SU-DHL-6 (cell line): ENCODE measurements around the gene KAT6B.

Source experiments
- H2AFZ ChIP-seq: fragments of 200-600 bp; sonication (generic); 2 replicates; pipeline ENCODE4 v1.6.1; 2014; ENCODE audit warnings: low read depth, mild to moderate bottlenecking, moderate library complexity, mixed read lengths, antibody characterized with exemption, low read length; ENCODE audit not compliant: severe bottlenecking
- H3F3A ChIP-seq: fragments of 200-600 bp; shearing (Covaris generic); 2 replicates; pipeline ENCODE4 v1.6.0; 2016; ENCODE audit warnings: antibody characterized with exemption, mild to moderate bottlenecking; ENCODE audit not compliant: insufficient read depth
- H3K27ac ChIP-seq: fragments of 200-600 bp; sonication (generic); 2 replicates; pipeline ENCODE4 v1.5.1; 2016; ENCODE audit warnings: low read depth, mild to moderate bottlenecking, low read length, moderate library complexity, mixed read lengths
- H3K27me3 ChIP-seq: fragments of 200-600 bp; sonication (generic), shearing (Covaris generic); 2 replicates; pipeline ENCODE4 v1.6.0; 2014; ENCODE audit warnings: mild to moderate bottlenecking, low read length
- H3K36me3 ChIP-seq: fragments of 200-600 bp; sonication (generic); 2 replicates; pipeline ENCODE4 v1.6.1; 2014; ENCODE audit warnings: mild to moderate bottlenecking, low read length, mixed read lengths
- H3K4me2 ChIP-seq: fragments of 300-600, 200-600 bp; shearing (Covaris generic), sonication (generic); 2 replicates; pipeline ENCODE4 v1.6.0; 2014; ENCODE audit warnings: low read length, low read depth, mild to moderate bottlenecking; ENCODE audit not compliant: poor library complexity, severe bottlenecking
- H3K4me3 ChIP-seq: fragments of 200-600 bp; sonication (generic); 2 replicates; pipeline ENCODE4 v1.5.1; 2014; ENCODE audit warnings: antibody characterized with exemption, low read length, mild to moderate bottlenecking, mixed read lengths; ENCODE audit not compliant: insufficient read depth, poor library complexity, severe bottlenecking
- H3K79me2 ChIP-seq: fragments of 200-600 bp; sonication (generic); 2 replicates; pipeline ENCODE4 v1.6.1; 2014; ENCODE audit warnings: mild to moderate bottlenecking, low read length, moderate library complexity; ENCODE audit not compliant: insufficient read depth
- H3K9ac ChIP-seq: fragments of 200-600 bp; sonication (generic); 2 replicates; pipeline ENCODE4 v1.7.0; 2014; ENCODE audit warnings: mild to moderate bottlenecking, low read length
- H3K9me2 ChIP-seq: fragments of 200-600 bp; sonication (generic); replicated peaks from 2 replicates; pipeline ENCODE4 v1.6.1; 2014; ENCODE audit warnings: low read length; ENCODE audit not compliant: insufficient read depth
- H3K9me3 ChIP-seq: fragments of 200-600 bp; sonication (generic); 2 replicates; pipeline ENCODE4 v1.6.1; 2014; ENCODE audit warnings: low read length, mixed read lengths; ENCODE audit not compliant: insufficient read depth
- H4K20me1 ChIP-seq: fragments of 200-600 bp; sonication (generic); 2 replicates; pipeline ENCODE4 v1.6.1; 2014; ENCODE audit warnings: low read depth, mild to moderate bottlenecking, antibody characterized with exemption, low read length, moderate library complexity, mixed read lengths
- EZH2phosphoT487 ChIP-seq: fragments of 200-600 bp; sonication (generic), shearing (Covaris generic); conservative IDR thresholded peaks from 2 replicates; pipeline ENCODE4 v1.6.1; 2018; ENCODE audit warnings: mild to moderate bottlenecking, antibody characterized with exemption, low read length, moderate library complexity, mixed read lengths
- TF ChIP-seq, protein P1 (sequence below): fragments of 200-600 bp; sonication (generic); IDR thresholded peaks from one replicate; pipeline ENCODE4 v1.5.1; 2017; ENCODE audit warnings: antibody characterized with exemption, mild to moderate bottlenecking, low read length, moderate library complexity; ENCODE audit not compliant: insufficient read depth, poor library complexity, severe bottlenecking

Gene KAT6B

DNA sequence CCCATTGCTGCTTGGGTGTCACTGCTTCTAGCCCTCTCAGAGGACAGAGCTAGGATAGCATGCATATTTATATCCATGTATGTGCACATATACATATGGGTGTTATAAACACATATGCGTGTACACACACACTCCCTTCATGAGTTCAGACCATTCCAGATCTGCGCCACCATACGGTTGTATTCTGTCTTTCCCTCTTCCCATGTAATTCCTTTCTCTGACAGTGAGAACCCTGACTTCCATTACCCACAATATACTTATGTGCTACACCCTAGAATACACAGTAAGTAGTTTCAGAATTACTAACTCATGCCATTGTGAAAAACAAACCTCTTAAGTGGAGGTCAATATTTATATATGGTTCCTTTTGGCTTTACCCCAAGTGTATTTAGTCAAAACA, 168.5 kb downstream of the KAT6B start:
- H3K4me3 ChIP-seq: no peak overlapping the region
- H3K27ac ChIP-seq: no peak overlapping the region
- no peaks in the 10 kb centered on the region for H3F3A ChIP-seq
- H3K79me2 ChIP-seq: no peaks in the 10 kb centered on the region
- TF ChIP-seq EZH2phosphoT487: no peak
- TF ChIP-seq, protein P1, sequence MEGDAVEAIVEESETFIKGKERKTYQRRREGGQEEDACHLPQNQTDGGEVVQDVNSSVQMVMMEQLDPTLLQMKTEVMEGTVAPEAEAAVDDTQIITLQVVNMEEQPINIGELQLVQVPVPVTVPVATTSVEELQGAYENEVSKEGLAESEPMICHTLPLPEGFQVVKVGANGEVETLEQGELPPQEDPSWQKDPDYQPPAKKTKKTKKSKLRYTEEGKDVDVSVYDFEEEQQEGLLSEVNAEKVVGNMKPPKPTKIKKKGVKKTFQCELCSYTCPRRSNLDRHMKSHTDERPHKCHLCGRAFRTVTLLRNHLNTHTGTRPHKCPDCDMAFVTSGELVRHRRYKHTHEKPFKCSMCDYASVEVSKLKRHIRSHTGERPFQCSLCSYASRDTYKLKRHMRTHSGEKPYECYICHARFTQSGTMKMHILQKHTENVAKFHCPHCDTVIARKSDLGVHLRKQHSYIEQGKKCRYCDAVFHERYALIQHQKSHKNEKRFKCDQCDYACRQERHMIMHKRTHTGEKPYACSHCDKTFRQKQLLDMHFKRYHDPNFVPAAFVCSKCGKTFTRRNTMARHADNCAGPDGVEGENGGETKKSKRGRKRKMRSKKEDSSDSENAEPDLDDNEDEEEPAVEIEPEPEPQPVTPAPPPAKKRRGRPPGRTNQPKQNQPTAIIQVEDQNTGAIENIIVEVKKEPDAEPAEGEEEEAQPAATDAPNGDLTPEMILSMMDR: no peak
- no peaks in the 10 kb centered on the region for H3K27me3 ChIP-seq
- no peaks in the 10 kb centered on the region for H3K36me3 ChIP-seq
- H3K4me2 ChIP-seq: no peak overlapping the region
- no peak overlapping the region for H3K9ac ChIP-seq
- H3K9me3 ChIP-seq: no peaks in the 10 kb centered on the region
- no peaks in the 10 kb centered on the region for H3K9me2 ChIP-seq
- H4K20me1 ChIP-seq: no peaks in the 10 kb centered on the region
- no peak overlapping the region for H2AFZ ChIP-seq

DNA sequence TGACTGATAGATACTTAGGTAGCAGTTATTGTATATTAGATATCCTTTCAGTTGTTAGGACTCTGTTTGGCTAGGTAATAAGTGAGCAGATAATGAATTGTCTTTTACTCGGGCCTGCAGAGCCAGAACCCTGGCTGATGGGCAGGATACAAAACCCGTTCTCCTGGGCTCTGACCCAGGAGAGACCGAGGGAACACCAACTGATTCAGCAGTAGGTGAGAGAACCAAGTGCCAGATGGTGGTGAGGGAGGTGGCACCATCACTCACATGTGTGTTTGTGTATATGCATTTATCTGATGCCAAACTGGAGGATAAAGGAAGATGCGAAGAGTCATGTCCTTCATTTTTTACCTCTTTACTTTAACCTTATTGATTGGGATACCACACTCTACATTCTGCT, 169.4 kb downstream of the KAT6B start:
- H3F3A ChIP-seq: no peaks in the 10 kb centered on the region
- no peaks in the 10 kb centered on the region for H3K9me3 ChIP-seq
- no peak overlapping the region for H3K4me2 ChIP-seq
- H2AFZ ChIP-seq: no peak overlapping the region
- no peak overlapping the region for H3K27ac ChIP-seq
- H3K79me2 ChIP-seq: no peaks in the 10 kb centered on the region
- no peak overlapping the region for H3K9ac ChIP-seq
- H3K9me2 ChIP-seq: no peaks in the 10 kb centered on the region
- no peak overlapping the region for H3K4me3 ChIP-seq
- no peaks in the 10 kb centered on the region for H4K20me1 ChIP-seq
- H3K36me3 ChIP-seq: no peaks in the 10 kb centered on the region
- H3K27me3 ChIP-seq: no peaks in the 10 kb centered on the region
- TF ChIP-seq, protein P1: no peak
- TF ChIP-seq EZH2phosphoT487: no peak

DNA sequence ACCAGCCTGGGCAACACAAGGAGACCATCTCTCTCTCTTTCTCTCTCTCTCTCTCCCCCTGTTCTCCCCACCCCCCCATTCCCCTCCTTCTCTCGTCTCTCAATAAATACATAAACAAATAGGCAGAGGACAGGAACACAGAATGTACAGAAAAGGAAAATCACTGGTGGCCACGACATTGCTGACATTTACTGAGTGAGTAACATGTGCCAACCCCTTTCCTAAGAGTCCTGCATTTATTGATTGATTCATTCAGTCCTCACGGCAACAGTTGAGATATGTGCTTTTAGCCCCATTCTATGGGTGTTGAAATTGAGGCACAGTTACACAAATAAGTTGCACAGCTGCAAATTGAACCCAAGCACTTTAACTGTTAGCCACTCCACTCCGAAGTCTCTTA, 170.8 kb downstream of the KAT6B start:
- no peak overlapping the region for H3K4me3 ChIP-seq
- H3K9me3 ChIP-seq: no peaks in the 10 kb centered on the region
- no peaks in the 10 kb centered on the region for H3K79me2 ChIP-seq
- no peaks in the 10 kb centered on the region for H3F3A ChIP-seq
- H2AFZ ChIP-seq: no peak overlapping the region
- no peaks in the 10 kb centered on the region for H4K20me1 ChIP-seq
- no peak overlapping the region for H3K27ac ChIP-seq
- no peaks in the 10 kb centered on the region for H3K9me2 ChIP-seq
- no peak overlapping the region for H3K9ac ChIP-seq
- H3K27me3 ChIP-seq: no peaks in the 10 kb centered on the region
- TF ChIP-seq, protein P1: no peak
- no peak for TF ChIP-seq EZH2phosphoT487
- H3K36me3 ChIP-seq: no peaks in the 10 kb centered on the region
- no peak overlapping the region for H3K4me2 ChIP-seq
